GM12875 (cell line): ENCODE data around the gene TNFRSF13B.
"Not testable (repeated sequence)": the region's sequence is repeated elsewhere in the genome, so short reads cannot be mapped to it uniquely, and the experiment has no call there.

Source experiments
- H3K4me3 ChIP-seq: one replicate; pipeline ENCODE4 v1.5.1; 2011; ENCODE audit warnings: low read depth, low read length, control low read depth
- TF ChIP-seq, protein P1 (sequence below): IDR thresholded peaks from 2 replicates; pipeline ENCODE4 v1.5.1; 2011; ENCODE audit warnings: low read depth, mild to moderate bottlenecking, control low read depth, inconsistent platforms, low read length, moderate library complexity, borderline replicate concordance; ENCODE audit not compliant: insufficient read depth

The TNFRSF13B gene

DNA sequence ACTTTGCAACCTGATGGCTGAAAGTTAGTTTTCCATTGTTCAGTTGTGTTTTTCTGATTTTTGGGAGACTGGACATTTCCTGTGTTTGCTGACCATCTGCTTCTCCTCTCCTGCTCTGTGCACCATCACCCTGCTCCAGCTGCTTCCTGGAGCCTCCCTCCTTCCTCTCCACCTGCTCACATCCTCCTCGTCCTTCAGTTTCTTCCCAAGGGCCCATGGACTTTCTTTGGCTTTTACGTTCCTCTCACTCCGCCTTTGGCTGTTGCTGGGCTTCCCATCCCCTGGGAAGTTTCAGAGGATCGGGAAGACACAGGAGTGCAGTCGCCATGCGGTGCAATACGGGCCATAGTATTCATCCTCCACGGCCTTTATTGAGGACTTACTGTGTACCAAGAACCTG, 61.6 kb downstream of the TNFRSF13B start:
- H3K4me3 ChIP-seq: no peak overlapping the region
- TF ChIP-seq, protein P1, sequence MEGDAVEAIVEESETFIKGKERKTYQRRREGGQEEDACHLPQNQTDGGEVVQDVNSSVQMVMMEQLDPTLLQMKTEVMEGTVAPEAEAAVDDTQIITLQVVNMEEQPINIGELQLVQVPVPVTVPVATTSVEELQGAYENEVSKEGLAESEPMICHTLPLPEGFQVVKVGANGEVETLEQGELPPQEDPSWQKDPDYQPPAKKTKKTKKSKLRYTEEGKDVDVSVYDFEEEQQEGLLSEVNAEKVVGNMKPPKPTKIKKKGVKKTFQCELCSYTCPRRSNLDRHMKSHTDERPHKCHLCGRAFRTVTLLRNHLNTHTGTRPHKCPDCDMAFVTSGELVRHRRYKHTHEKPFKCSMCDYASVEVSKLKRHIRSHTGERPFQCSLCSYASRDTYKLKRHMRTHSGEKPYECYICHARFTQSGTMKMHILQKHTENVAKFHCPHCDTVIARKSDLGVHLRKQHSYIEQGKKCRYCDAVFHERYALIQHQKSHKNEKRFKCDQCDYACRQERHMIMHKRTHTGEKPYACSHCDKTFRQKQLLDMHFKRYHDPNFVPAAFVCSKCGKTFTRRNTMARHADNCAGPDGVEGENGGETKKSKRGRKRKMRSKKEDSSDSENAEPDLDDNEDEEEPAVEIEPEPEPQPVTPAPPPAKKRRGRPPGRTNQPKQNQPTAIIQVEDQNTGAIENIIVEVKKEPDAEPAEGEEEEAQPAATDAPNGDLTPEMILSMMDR: no peak

DNA sequence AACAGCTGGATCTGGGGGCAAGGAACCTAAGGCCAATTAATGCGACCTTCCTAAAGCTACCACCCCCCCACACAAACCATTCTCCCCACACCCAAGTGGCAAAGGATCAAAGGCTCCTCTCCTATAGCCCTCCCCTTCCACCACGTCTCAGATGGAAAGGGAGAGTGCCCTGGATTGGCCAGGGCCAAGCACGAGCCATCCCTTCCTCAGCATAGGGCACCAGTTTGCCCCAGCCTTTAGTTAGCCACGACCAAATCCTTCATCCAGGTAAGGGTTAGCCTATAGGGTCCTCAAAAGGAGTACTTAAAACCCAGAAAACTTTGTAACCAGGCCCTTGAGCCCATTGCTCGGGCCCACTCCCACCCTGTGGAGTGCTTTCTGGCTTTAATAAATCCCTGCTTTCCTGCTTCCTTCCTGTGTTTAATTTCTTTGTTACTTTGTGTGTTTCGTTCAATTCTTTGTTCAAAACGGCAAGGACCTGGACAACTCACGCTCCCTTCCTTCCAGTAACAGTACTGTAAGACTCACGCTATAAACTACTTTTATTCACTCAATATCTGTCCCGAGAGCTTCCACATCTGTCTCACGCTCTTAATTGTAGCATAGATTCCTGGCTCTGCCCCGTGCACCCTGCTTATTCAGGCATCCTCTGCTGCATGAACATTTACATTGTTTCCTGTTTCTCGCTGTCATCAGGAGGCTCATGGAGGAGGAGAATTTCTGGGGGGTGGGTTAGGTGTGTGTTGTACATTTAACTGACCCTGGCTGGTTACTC, 62.3 kb downstream of the TNFRSF13B start:
- H3K4me3 ChIP-seq: no peak overlapping the region
- TF ChIP-seq, protein P1: no peak

DNA sequence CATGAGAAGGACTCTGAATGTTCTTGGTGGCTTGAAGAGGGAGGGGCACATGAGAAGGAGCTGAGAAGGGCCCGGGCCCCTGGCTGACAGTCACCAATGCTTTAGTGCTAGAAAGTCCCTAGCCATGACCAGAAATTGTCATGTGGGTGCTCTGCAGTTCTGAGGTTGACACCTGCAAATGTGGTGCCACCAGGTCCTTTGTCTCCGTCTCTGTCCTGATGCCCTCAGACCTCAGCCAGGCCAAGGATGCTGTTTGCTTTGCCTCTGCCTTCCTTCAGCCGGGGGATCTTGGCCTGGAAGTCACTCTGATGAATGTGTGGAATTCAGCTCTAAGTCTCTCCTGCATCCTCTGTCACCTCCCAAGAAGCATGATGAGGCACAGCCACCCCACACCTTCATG, 63.6 kb downstream of the TNFRSF13B start:
- no peak overlapping the region for H3K4me3 ChIP-seq
- TF ChIP-seq, protein P1: no peak

DNA sequence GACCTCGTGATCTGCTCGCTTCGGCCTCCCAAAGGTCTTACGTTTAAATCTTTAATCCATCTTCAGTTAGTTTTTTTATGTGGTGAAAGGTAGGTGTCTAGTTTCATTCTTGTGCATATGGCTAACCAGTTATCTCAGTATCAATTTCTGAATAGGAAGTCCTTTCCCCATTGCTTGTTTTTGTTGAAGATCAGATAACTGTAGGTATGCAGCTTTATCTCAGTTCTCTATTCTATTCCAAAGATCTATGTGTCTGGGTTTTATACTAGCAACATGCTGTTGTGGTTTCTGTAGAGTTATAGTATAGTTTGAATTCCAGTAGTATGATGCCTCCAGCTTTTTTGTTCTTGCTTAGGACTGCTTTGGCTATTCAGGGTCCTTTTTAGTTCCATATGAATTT, 65.2 kb downstream of the TNFRSF13B start:
- no peak overlapping the region for H3K4me3 ChIP-seq
- TF ChIP-seq, protein P1: no peak

DNA sequence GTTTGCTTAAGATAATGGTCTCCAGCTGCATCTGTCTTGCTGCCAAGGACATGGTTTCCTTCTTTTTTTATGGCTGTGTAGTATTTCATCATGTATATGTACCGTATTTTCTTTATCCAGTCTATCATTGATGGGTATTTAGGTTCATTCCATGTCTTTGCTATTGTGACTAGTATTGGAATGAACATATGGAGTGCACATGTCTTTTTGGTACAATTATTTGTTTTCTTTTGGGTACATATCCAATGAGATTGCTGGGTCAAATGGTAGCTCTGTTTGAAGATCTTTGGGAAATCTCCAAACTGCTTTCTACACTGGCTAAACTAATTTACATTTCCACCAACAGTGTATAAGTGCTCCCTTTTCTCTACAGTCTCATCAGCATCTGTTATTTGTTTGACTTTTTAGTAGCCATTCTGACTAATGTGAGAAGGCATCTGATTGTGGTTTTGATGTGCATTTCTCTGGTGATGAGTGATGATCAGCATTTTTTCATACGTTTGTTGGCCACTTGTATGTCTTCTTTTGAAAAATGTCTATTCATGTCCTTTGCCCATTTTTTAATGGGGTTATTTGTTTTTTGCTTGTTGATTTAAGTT, 66.2 kb downstream of the TNFRSF13B start:
- TF ChIP-seq, protein P1: no peak
- no peak overlapping the region for H3K4me3 ChIP-seq

DNA sequence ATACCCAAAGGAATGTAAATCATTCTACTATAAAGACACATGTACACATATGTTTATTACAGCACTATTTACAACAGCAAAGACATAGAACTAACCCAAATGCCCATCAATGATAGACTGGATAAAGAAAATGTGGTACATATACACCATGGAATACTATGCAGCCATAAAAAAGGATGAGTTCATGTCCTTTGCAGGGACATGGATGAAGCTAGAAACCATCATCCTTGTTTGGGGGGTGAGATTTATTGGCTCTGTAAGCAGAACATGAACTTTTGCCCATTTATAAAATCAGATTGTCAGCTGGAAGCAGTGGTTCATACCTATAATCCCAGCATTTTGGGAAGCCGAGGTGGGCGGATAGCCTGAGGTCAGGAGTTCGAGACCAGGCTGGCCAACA, 68.8 kb downstream of the TNFRSF13B start:
- H3K4me3 ChIP-seq: not testable (repeated sequence)

DNA sequence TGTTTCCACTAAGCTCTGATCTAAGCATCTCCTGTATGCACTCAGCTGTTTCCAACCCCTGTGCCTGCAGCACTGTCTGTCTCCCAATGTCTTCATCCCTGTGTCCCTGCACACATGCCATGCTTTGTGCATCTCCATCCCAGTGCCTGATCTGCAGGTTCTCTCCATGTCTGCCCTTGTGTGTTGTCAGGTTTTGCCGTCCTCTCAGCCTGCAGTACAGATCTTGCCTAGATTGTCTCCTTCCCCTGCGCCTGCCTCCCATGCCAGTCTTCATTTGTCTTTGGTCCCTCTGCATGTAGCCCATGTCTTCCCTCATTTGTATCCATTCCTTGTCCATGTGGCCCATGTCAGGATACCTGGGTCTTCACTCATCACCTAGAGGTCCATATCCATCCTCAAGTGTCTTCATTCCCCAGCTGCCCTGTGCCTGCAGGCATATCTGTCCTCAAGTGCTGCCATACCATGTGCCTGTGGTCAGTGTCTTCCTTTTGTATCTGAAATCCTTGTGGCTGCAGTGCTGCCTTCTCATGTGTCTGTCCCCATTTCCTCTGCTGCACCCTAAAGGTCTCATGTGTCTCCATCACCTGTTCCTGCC, 71.5 kb downstream of the TNFRSF13B start:
- H3K4me3 ChIP-seq: no peak overlapping the region
- TF ChIP-seq, protein P1: no peak

DNA sequence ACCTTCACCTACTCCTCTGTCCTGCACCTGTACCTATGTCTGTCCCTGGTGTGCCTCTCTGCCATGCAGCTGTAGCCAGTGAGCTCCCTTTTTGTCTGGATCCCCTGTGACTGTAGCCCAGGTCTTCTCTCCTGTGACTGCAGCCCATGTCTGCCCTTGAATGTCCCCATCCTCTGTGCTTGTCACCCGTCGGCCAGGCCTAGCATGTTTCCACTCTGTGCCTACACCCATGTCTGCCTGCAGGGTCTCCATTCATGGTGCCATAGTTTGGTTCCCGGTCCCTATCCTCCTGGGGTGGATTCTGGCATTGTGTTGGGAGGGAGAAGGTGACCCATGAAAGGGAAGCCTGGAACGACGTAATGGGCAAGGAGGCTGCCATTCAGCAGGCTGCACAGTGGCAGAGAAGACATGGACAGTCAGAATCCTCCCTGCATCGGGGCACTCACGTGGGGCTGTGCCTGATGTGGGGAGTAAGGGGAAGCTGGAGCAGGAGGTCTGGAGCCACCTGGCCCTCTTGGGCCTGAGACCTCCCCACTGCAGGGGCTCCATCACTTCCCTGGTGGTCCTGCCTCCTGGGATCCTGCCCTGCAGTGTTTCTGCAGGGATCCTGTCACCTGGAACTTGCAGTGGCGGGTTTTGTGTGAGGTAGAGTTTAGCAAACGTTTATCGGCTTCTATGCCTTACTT, 74.6 kb downstream of the TNFRSF13B start:
- not testable (repeated sequence) for H3K4me3 ChIP-seq

DNA sequence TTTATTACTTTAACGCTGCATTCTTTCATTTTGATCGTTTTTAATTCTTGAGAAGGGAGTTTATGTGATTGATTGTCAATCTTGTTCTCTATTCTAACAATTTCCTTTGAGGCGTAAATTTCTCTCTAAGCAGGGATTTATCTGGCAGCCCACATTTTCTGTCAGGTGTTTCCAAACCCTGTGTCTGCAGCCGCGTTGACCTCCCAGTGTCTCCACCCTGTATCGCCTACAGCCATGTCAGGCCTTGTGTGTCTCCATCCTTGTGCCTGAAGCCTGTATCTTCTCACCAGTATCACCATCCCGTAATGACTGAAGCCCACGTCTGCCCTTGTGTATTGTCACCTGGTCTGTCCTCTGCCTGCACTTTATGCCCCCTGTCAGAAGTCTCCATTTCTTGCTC, 75.7 kb downstream of the TNFRSF13B start:
- not testable (repeated sequence) for H3K4me3 ChIP-seq

DNA sequence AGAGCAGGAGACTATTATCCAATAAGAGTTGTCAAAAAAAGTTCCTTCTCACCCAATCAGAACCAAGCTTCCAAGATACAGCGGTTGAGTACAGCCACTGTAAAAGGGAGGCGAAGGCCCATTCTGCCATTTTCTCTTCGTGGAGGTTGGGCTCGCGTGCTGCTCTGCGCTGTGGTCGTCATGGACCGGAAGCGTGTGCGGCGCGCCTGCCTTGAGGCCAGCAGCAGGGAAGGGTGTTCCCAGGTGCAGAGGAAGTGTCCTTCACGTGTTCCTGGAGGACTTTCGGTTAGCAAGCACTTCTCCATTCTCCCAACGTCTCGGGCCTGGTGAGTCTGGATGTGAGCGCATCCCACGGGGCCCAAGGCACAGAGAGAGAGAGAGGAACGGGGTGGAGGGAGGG, 78.4 kb downstream of the TNFRSF13B start:
- not testable (repeated sequence) for H3K4me3 ChIP-seq

DNA sequence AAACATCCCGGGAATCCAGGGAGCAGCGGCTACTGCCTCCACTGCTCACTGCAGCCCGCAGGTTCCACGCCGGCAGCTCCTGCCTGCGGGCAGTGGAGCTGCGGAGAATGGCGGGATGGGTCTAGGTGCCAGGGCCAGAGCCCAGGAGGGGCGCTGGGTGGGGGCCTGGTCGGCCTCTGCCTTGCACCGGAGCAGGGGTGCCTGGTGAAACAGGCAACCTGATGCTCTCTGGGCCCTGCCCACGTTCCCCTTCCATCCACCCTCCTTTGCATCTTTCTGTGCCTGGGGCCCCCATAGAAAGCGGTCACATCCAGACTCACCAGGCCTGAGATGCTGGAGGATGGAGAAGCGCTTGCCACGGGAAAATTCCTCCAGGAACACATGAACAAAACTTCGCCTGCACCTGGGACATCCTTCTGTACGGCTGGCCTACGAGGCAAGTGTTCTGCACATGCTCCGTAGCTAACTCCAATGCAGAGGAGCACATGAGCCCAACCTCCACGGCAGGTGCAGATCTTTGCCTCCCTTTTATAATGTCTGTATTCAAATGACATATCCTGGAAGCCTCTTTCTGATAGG, 79.0 kb downstream of the TNFRSF13B start:
- H3K4me3 ChIP-seq: not testable (repeated sequence)
